Astrocyte of the spinal cord (primary cell): ENCODE measurements around the gene KCNQ5.
A peak's percentile ranks its signal among the peaks of the same experiment; 100 is the strongest.

Experiments
- DNase-seq: peaks from one replicate; pipeline ENCODE4 v3.0.0; 2011; ENCODE audit warnings: low read depth, low spot score
- H3K4me3 ChIP-seq: 2 replicates; pipeline ENCODE4 v1.5.1; 2011; ENCODE audit warnings: low read depth, mild to moderate bottlenecking, low read length, moderate library complexity
- in situ Hi-C: cut with HindIII; loops from 2 replicates; pipeline ENCODE4 v1.10.0; 2017; ENCODE audit warnings: low sequenced_read_pairs
- TF ChIP-seq, protein P1 (sequence below): IDR thresholded peaks from 2 replicates; pipeline ENCODE4 v1.5.1; 2012; ENCODE audit warnings: low read depth, mild to moderate bottlenecking, low read length, inconsistent platforms

The KCNQ5 gene

DNA sequence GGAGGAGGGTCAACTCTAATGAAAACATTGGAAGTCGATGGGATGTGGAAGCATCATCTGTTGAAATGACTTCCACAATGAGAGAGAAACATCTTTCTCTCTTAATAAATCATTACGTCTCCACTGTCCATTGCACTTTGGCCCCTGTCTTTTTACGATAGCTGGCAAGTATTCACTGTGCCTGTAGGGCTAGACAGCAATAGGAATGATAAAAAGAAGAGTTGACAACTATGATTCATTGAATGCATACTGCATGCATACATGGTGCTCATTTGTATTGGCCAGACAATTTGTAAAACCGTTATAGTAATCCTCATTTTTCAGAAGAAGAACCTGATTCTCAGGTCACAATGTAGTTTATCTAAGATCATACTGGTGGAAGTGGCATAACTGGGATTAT, 220.3 kb downstream of the KCNQ5 start:
- DNase-seq, result no peak
- no peak overlapping the region for H3K4me3 ChIP-seq
- in situ Hi-C loops, result no loop called here
- TF ChIP-seq, protein P1, sequence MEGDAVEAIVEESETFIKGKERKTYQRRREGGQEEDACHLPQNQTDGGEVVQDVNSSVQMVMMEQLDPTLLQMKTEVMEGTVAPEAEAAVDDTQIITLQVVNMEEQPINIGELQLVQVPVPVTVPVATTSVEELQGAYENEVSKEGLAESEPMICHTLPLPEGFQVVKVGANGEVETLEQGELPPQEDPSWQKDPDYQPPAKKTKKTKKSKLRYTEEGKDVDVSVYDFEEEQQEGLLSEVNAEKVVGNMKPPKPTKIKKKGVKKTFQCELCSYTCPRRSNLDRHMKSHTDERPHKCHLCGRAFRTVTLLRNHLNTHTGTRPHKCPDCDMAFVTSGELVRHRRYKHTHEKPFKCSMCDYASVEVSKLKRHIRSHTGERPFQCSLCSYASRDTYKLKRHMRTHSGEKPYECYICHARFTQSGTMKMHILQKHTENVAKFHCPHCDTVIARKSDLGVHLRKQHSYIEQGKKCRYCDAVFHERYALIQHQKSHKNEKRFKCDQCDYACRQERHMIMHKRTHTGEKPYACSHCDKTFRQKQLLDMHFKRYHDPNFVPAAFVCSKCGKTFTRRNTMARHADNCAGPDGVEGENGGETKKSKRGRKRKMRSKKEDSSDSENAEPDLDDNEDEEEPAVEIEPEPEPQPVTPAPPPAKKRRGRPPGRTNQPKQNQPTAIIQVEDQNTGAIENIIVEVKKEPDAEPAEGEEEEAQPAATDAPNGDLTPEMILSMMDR, result no peak

DNA sequence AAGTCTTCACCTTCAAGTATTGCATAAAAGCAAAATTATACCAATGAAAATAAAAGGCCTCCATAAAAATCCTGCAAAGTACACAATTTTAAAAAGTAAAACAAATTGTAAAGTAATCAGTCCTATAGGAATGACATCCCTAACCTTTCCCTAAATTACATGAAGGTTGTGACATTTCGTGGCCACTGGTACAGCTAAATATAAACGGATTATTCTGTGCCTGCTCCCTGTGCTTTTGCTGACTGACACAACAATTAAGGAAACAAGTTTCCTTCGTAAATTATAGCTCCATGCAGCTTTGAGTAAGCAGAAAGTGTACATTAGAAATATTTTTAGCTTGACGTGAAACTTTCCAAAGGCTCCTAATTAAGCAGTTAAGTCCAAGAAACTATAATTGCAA, 222.8 kb downstream of the KCNQ5 start:
- H3K4me3 ChIP-seq, result no peak overlapping the region
- in situ Hi-C loops, result no loop called here
- DNase-seq, result no peak
- TF ChIP-seq, protein P1, result no peak

DNA sequence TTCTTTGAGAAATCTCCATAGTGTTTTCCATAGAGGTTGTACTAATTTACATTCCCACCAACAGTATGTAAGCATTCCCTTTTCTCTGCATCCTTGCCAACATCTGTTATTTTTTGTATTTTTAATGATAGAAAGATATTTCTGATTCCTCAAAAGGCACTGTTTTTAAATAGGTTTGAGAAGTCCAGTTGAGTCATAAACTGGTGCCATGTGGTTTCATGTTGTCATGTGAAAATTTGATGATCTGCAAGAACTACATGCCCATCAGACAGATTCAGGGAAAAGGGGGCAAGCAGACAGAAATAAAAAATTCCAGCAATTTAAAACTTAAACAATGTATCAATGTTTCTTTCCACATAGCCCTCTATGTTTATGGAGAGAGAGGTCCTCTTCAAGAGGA, 227.5 kb downstream of the KCNQ5 start:
- in situ Hi-C loops, result no loop called here
- TF ChIP-seq, protein P1, result no peak
- H3K4me3 ChIP-seq, result no peak overlapping the region
- no peak for DNase-seq

DNA sequence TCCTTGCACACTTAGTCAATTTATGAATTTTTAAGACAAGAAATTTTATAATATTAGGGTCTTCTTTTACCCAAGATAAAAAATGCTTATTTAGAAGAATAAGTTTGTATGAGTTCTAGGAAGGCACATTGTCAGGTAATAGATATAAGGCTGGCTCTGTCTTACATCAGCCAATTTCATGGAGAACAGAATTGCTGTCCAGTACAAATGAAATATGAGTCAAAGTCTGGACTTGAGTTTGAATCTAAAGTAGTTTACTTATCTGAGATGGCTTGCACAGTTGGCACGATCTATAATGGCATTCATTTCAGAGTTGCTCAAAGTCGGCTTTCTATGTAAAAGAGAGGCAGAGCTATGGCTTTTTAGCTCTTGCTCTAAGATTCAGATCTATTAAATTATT, 228.2 kb downstream of the KCNQ5 start:
- TF ChIP-seq, protein P1, result no peak
- H3K4me3 ChIP-seq, result no peak overlapping the region
- in situ Hi-C loops, result no loop called here
- DNase-seq, result no peak

DNA sequence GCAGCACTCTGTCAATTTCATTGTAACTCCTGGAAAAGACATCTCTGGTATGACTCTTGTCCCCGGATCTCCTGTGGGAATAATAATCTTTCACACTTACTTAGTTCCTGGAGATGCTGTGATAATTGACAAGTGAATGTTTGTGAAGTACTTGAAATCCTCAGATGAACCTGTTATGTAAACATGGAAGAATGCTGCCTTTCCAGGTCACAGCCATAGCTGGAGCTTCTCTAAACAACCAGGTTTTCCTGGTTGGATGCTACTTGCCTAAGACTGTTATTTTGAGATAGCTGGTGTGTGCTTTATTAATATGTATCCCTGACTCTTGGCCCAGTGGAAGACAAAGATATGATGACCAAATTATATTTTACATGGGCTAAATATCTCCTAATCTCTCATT, 228.6 kb downstream of the KCNQ5 start:
- DNase-seq, result no peak
- in situ Hi-C loops, result no loop called here
- TF ChIP-seq, protein P1, result no peak
- no peak overlapping the region for H3K4me3 ChIP-seq

DNA sequence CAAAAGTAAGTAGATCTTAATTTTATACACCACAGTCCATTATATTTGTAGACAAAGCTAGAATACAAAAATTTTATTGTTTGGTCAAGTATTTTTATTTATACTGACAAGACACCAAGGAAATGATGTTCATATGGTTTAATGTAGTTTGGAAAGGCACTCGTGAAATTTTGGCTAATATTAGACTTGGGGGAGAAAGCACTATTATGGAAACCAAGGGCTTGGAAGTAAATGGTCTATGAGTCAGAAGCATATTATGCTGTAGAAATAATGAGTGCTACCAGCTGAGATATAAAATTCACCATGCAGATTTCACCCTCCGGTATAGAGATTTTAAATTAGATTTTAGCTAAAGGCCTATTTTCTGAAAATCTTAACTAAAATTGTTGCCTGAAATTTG, 233.6 kb downstream of the KCNQ5 start:
- TF ChIP-seq, protein P1, result no peak
- DNase-seq, result peak; percentile 52
- in situ Hi-C loops, result no loop called here
- no peak overlapping the region for H3K4me3 ChIP-seq

DNA sequence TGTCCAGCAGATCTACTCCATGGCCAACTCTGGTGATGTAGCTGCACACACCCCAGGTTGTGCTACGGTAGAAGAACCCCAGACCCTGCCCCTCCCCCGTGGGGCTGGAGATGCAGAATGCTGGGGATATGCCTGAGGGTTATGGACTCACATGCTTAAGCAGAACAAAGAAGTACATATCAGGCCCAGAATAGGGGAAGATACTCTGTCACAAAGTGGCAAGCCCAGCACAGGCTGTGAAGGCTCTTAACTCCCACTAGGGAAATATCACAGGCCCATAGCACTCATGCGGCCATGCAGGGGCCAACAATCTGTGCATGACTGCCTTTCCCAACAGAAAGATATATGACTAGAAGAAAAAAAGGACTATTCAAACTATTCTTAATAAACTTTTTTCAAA, 234.9 kb downstream of the KCNQ5 start:
- no peak for DNase-seq
- in situ Hi-C loops, result no loop called here
- TF ChIP-seq, protein P1, result no peak
- H3K4me3 ChIP-seq, result no peak overlapping the region
